Activated naive CD8-positive, alpha-beta T cell treated with anti-CD3 and anti-CD28 coated beads, Interleukin-2, amount 10 ng/mL, durations not matched to agents 7 days and 5 days (primary cell): ENCODE results near the gene WHRN. TPM values are rescaled to one million over a fixed set of nuclear protein-coding genes. Genes with fewer than 3 reads are reported as not detected.

Experiments used
- ATAC-seq: fragments of 150-1000 bp; cut with Tn5 transposase; one replicate; pipeline ENCODE4 v1.10.0; 2021; ENCODE audit warnings: low read depth, moderate library complexity
- POLR2A ChIA-PET: fragments of 350-600 bp; sonication (Branson Sonifier 250); formaldehyde crosslinking; loops from one replicate; lab custom pipeline; 2021; ENCODE audit warnings: antibody characterized with exemption; lab: Charles Lee
- DNase-seq: peaks from one replicate; pipeline ENCODE4 v3.0.0; 2021
- H3K27ac Mint-ChIP-seq: one replicate; pipeline ENCODE4 v1.8.0; 2022; ENCODE audit warnings: mild to moderate bottlenecking, mixed read lengths
- H3K27me3 Mint-ChIP-seq: one replicate; pipeline ENCODE4 v1.8.0; 2022; ENCODE audit warnings: mild to moderate bottlenecking, moderate library complexity, mixed read lengths
- H3K36me3 Mint-ChIP-seq: one replicate; pipeline ENCODE4 v1.8.0; 2021; ENCODE audit warnings: mild to moderate bottlenecking, mixed read lengths
- H3K4me1 Mint-ChIP-seq: one replicate; pipeline ENCODE4 v1.8.0; 2021; ENCODE audit warnings: mixed read lengths
- H3K4me3 Mint-ChIP-seq: one replicate; pipeline ENCODE4 v1.8.0; 2022; ENCODE audit warnings: mild to moderate bottlenecking, moderate library complexity, mixed read lengths
- H3K9me3 Mint-ChIP-seq: one replicate; pipeline ENCODE4 v1.8.0; 2021; ENCODE audit warnings: mixed read lengths
- total RNA-seq, 2 experiments: library from RNA; stranded (reverse); gene quantifications; one replicate each; pipeline ENCODE4 v1.2.3, GENCODE V29; 2021

WHRN gene
- total RNA-seq, 2 experiments from 2014 or later: 10.5 TPM

GRCh38 chr9:114470121-114470520 lies 35.2 kb downstream of the WHRN start:
- H3K36me3 Mint-ChIP-seq: no peaks in the 10 kb centered on the region
- H3K4me3 Mint-ChIP-seq: no peak overlapping the region
- H3K9me3 Mint-ChIP-seq: no peaks in the 10 kb centered on the region
- DNase-seq: no peak
- H3K27me3 Mint-ChIP-seq: no peaks in the 10 kb centered on the region
- no peak for ATAC-seq
- peaks cover 7% of the 10 kb centered on the region for H3K4me1 Mint-ChIP-seq
- H3K27ac Mint-ChIP-seq: no peak overlapping the region
- POLR2A ChIA-PET: no interaction called here

- no peaks in the 10 kb centered on the region for H3K36me3 Mint-ChIP-seq
- no peaks in the 10 kb centered on the region for H3K9me3 Mint-ChIP-seq
- ATAC-seq: no peak
- DNase-seq: no peak
- peaks cover 4% of the 10 kb centered on the region for H3K4me1 Mint-ChIP-seq
- POLR2A ChIA-PET: no interaction called here
- no peak overlapping the region for H3K4me3 Mint-ChIP-seq
- no peak overlapping the region for H3K27ac Mint-ChIP-seq
- no peaks in the 10 kb centered on the region for H3K27me3 Mint-ChIP-seq
These were observed 36.0 kb downstream of the WHRN start for GRCh38 chr9:114469091-114469853.

- no peak overlapping the region for H3K4me3 Mint-ChIP-seq
- no peak for ATAC-seq
- H3K36me3 Mint-ChIP-seq: no peaks in the 10 kb centered on the region
- no peak overlapping the region for H3K27ac Mint-ChIP-seq
- POLR2A ChIA-PET: no interaction called here
- H3K27me3 Mint-ChIP-seq: no peaks in the 10 kb centered on the region
- H3K9me3 Mint-ChIP-seq: no peaks in the 10 kb centered on the region
- peaks cover 2% of the 10 kb centered on the region for H3K4me1 Mint-ChIP-seq
- DNase-seq: no peak
These were observed 37.4 kb downstream of the WHRN start for GRCh38 chr9:114467910-114468309.

- POLR2A ChIA-PET: no interaction called here
- Mint-ChIP-seq H3K4me1 (peaks cover 2% of the 10 kb centered on the region), H3K27me3 (no peaks in the 10 kb centered on the region), H3K4me3 (no peak overlapping the region), H3K27ac (no peak overlapping the region), H3K36me3 (no peaks in the 10 kb centered on the region), H3K9me3 (no peaks in the 10 kb centered on the region)
- DNase-seq (no peak), ATAC-seq (no peak)
These were observed 38.0 kb downstream of the WHRN start for GRCh38 chr9:114467226-114467750.

GRCh38 chr9:114465906-114466900 lies 39.1 kb downstream of the WHRN start:
- POLR2A ChIA-PET: no interaction called here
- H3K27ac Mint-ChIP-seq: no peak overlapping the region

GRCh38 chr9:114465417-114465816 lies 39.9 kb downstream of the WHRN start:
- no peak for DNase-seq
- Mint-ChIP-seq H3K9me3 (no peaks in the 10 kb centered on the region), H3K4me3 (no peak overlapping the region), H3K27ac (no peak overlapping the region), H3K27me3 (no peaks in the 10 kb centered on the region), H3K4me1 (peaks cover 2% of the 10 kb centered on the region), H3K36me3 (no peaks in the 10 kb centered on the region)
- ATAC-seq: no peak
- POLR2A ChIA-PET: no interaction called here

More at GRCh38 chr9:114465906-114466900, 39.1 kb downstream of the WHRN start:
- Mint-ChIP-seq H3K4me1 (peaks cover 2% of the 10 kb centered on the region), H3K27me3 (no peaks in the 10 kb centered on the region), H3K36me3 (no peaks in the 10 kb centered on the region), H3K9me3 (no peaks in the 10 kb centered on the region), H3K4me3 (no peak overlapping the region)
- no peak for DNase-seq
- ATAC-seq: no peak

DNA sequence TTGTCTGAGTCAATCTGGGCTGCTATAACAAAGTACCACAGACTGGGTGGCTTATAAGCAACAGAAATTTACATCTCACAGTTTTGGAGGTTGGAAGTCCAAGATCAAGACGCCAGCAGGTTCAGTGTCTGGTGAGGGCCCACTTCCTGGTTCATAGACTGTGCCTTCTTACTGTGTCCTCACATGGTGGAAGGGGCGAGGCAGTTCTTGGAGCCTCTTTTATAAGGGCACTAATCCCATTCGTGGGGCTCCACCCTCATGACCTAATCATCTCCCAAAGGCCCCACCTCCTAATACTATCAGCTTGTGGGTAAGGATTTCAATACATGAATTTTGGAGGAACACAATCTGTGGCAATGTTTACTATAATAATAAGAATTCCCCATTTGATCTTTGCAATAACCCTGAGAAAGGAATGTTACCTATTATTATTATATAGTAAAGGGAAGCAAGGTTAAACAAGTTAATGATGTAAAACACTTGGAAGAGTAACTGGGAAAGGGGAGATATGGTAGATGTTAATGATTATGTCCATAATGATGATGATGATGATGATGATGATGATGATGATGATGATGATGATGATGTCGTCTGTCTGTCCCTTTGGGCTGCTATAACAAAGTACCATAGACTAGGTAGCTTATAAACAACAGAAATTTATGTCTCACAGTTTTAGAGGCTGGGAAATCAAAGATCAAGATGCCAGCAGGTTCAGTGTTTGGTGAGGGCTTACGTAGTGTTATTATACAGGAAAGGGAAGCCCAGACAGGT lies 40.8 kb downstream of the WHRN start:
- POLR2A ChIA-PET: no interaction called here

GRCh38 chr9:114462791-114463190 lies 42.5 kb downstream of the WHRN start:
- H3K27ac Mint-ChIP-seq: no peak overlapping the region
- no peaks in the 10 kb centered on the region for H3K36me3 Mint-ChIP-seq

More for the DNA sequence above, 40.8 kb downstream of the WHRN start:
- no peak for DNase-seq
- Mint-ChIP-seq H3K9me3 (no peaks in the 10 kb centered on the region), H3K27me3 (no peaks in the 10 kb centered on the region), H3K4me1 (peaks cover 2% of the 10 kb centered on the region), H3K27ac (no peak overlapping the region), H3K4me3 (no peak overlapping the region), H3K36me3 (no peaks in the 10 kb centered on the region)
- no peak for ATAC-seq

GRCh38 chr9:114461468-114461867 lies 43.8 kb downstream of the WHRN start:
- Mint-ChIP-seq H3K36me3 (no peaks in the 10 kb centered on the region), H3K9me3 (no peaks in the 10 kb centered on the region), H3K4me1 (no peaks in the 10 kb centered on the region), H3K4me3 (no peak overlapping the region), H3K27me3 (peaks cover 4% of the 10 kb centered on the region), H3K27ac (no peak overlapping the region)
- POLR2A ChIA-PET: no interaction called here
- DNase-seq: no peak
- no peak for ATAC-seq

More at GRCh38 chr9:114462791-114463190, 42.5 kb downstream of the WHRN start:
- ATAC-seq (no peak), DNase-seq (no peak)
- H3K9me3 Mint-ChIP-seq: no peaks in the 10 kb centered on the region
- POLR2A ChIA-PET: no interaction called here
- H3K27me3 Mint-ChIP-seq: no peaks in the 10 kb centered on the region
- no peak overlapping the region for H3K4me3 Mint-ChIP-seq
- H3K4me1 Mint-ChIP-seq: no peaks in the 10 kb centered on the region

- Mint-ChIP-seq H3K27ac (no peak overlapping the region), H3K9me3 (no peaks in the 10 kb centered on the region), H3K27me3 (peaks cover 4% of the 10 kb centered on the region), H3K4me1 (no peaks in the 10 kb centered on the region), H3K4me3 (no peak overlapping the region), H3K36me3 (no peaks in the 10 kb centered on the region)
- DNase-seq (no peak), ATAC-seq (no peak)
- POLR2A ChIA-PET: no interaction called here
These were observed 44.6 kb downstream of the WHRN start for GRCh38 chr9:114460513-114461199.

- POLR2A ChIA-PET: no interaction called here
- DNase-seq (no peak), ATAC-seq (no peak)
- no peaks in the 10 kb centered on the region for H3K4me1 Mint-ChIP-seq
- peaks cover 5% of the 10 kb centered on the region for H3K27me3 Mint-ChIP-seq
- no peak overlapping the region for H3K4me3 Mint-ChIP-seq
- no peaks in the 10 kb centered on the region for H3K36me3 Mint-ChIP-seq
- H3K27ac Mint-ChIP-seq: no peak overlapping the region
- no peaks in the 10 kb centered on the region for H3K9me3 Mint-ChIP-seq
These were observed 45.8 kb downstream of the WHRN start for GRCh38 chr9:114459464-114459863.

DNA sequence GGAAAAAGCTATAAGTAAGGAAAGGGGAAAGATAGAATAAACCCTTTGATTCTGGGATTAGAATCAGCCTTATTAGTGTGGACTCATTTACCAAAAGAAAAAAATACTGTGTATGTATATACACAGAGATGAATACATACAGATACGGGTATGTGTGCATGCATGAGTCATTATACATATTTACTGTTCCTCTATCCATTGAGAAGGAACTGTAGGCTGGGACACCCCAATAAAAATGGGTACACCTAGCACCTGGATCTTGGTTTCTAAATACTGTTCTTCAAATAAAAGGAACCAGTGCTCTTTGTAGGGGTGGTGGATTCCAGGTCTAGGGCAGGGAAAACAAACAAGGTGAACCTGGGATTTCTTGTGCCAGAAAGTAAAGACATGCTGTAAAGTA lies 48.3 kb downstream of the WHRN start:
- Mint-ChIP-seq H3K4me1 (peaks cover 12% of the 10 kb centered on the region), H3K9me3 (no peaks in the 10 kb centered on the region), H3K27ac (no peak overlapping the region), H3K4me3 (no peak overlapping the region), H3K36me3 (peaks cover 2% of the 10 kb centered on the region), H3K27me3 (peaks cover 6% of the 10 kb centered on the region)
- DNase-seq: no peak
- ATAC-seq: no peak
- POLR2A ChIA-PET: no interaction called here
